ENCODE measurements around the gene S100G. TPM values are rescaled to one million over a fixed set of nuclear protein-coding genes. Genes with fewer than 3 reads are reported as not detected.
"Not testable (repeated sequence)": the region's sequence is repeated elsewhere in the genome, so short reads cannot be mapped to it uniquely, and the experiment has no call there.

The S100G gene
- polyA plus RNA-seq, 1 experiment: not detected

- H3K36me3 ChIP-seq (ENCODE audit: control insufficient read depth, insufficient read depth, low read length): no peaks in the 10 kb centered on the region
- peak; percentile 39 for DNase-seq (ENCODE audit: low read depth)
- CTCF ChIA-PET: no interaction called here
- no peaks in the 10 kb centered on the region for H3K27me3 ChIP-seq (ENCODE audit: control insufficient read depth, insufficient read depth, low read length)
- TF ChIP-seq CTCF (IDR thresholded peaks at IDR 0.05; ENCODE audit: insufficient read depth, low read depth, low read length): no peak
- POLR2A ChIA-PET: no interaction called here
- no peak overlapping the region for H3K4me3 ChIP-seq (ENCODE audit: low read depth, low read length)
Observed at GRCh38 chrX:16610121-16610621, 39.8 kb upstream of the S100G start.

GRCh38 chrX:16610654-16611053 lies 39.3 kb upstream of the S100G start:
- DNase-seq (ENCODE audit: low read depth); H3K4me3 ChIP-seq (ENCODE audit: low read depth, low read length); H3K27me3 ChIP-seq (ENCODE audit: control insufficient read depth, insufficient read depth, low read length); CTCF ChIA-PET; POLR2A ChIA-PET; H3K36me3 ChIP-seq (ENCODE audit: control insufficient read depth, insufficient read depth, low read length): not testable (repeated sequence)

- Histone ChIP-seq H3K36me3 (ENCODE audit: control insufficient read depth, insufficient read depth, low read length) (no peaks in the 10 kb centered on the region), H3K27me3 (ENCODE audit: control insufficient read depth, insufficient read depth, low read length) (no peaks in the 10 kb centered on the region), H3K4me3 (ENCODE audit: low read depth, low read length) (no peak overlapping the region)
- ChIA-PET POLR2A (no interaction called here), CTCF (no interaction called here)
- TF ChIP-seq CTCF (IDR thresholded peaks at IDR 0.05; ENCODE audit: insufficient read depth, low read depth, low read length): no peak
- no peak for DNase-seq (ENCODE audit: low read depth)
Observed at GRCh38 chrX:16612257-16612897, 37.6 kb upstream of the S100G start.

GRCh38 chrX:16617382-16617781 lies 32.6 kb upstream of the S100G start:
- DNase-seq (ENCODE audit: low read depth): no peak
- no peaks in the 10 kb centered on the region for H3K27me3 ChIP-seq (ENCODE audit: control insufficient read depth, insufficient read depth, low read length)
- no peak overlapping the region for H3K4me3 ChIP-seq (ENCODE audit: low read depth, low read length)
- POLR2A ChIA-PET: no interaction called here
- CTCF ChIA-PET: no interaction called here
- TF ChIP-seq CTCF (IDR thresholded peaks at IDR 0.05; ENCODE audit: insufficient read depth, low read depth, low read length): no peak
- H3K36me3 ChIP-seq (ENCODE audit: control insufficient read depth, insufficient read depth, low read length): no peaks in the 10 kb centered on the region; the same call in 1 of the 2 replicates

- TF ChIP-seq CTCF (IDR thresholded peaks at IDR 0.05; ENCODE audit: insufficient read depth, low read depth, low read length): no peak
- no peaks in the 10 kb centered on the region for H3K27me3 ChIP-seq (ENCODE audit: control insufficient read depth, insufficient read depth, low read length)
- no peaks in the 10 kb centered on the region; the same call in 1 of the 2 replicates for H3K36me3 ChIP-seq (ENCODE audit: control insufficient read depth, insufficient read depth, low read length)
- no peak overlapping the region for H3K4me3 ChIP-seq (ENCODE audit: low read depth, low read length)
- no peak for DNase-seq (ENCODE audit: low read depth)
- CTCF ChIA-PET: interaction anchor here (1.5 kb wide), 1 partner anchor 10 kb away, joined by 5 read pairs; no protein-coding TSS in a partner anchor
- POLR2A ChIA-PET: no interaction called here
Observed at GRCh38 chrX:16618422-16618821, 31.5 kb upstream of the S100G start.

GRCh38 chrX:16619024-16619423 lies 30.9 kb upstream of the S100G start:
- TF ChIP-seq CTCF (IDR thresholded peaks at IDR 0.05; ENCODE audit: insufficient read depth, low read depth, low read length): no peak
- DNase-seq (ENCODE audit: low read depth): no peak
- CTCF ChIA-PET: interaction anchor here (1.5 kb wide), 1 partner anchor 9 kb away, joined by 5 read pairs; no protein-coding TSS in a partner anchor
- Histone ChIP-seq H3K36me3 (ENCODE audit: control insufficient read depth, insufficient read depth, low read length) (no peaks in the 10 kb centered on the region; the same call in 1 of the 2 replicates), H3K27me3 (ENCODE audit: control insufficient read depth, insufficient read depth, low read length) (no peaks in the 10 kb centered on the region), H3K4me3 (ENCODE audit: low read depth, low read length) (no peak overlapping the region)
- POLR2A ChIA-PET: no interaction called here

- POLR2A ChIA-PET; H3K36me3 ChIP-seq (ENCODE audit: control insufficient read depth, insufficient read depth, low read length); H3K27me3 ChIP-seq (ENCODE audit: control insufficient read depth, insufficient read depth, low read length); DNase-seq (ENCODE audit: low read depth); H3K4me3 ChIP-seq (ENCODE audit: low read depth, low read length): not testable (repeated sequence)
- CTCF ChIA-PET: interaction anchor here (1.8 kb wide), 1 partner anchor 9 kb away, joined by 5 read pairs; no protein-coding TSS in a partner anchor
Observed at GRCh38 chrX:16628511-16628910, 21.4 kb upstream of the S100G start.
